GM06990 (cell line): Measurements from ENCODE around the gene HIGD2A.
A peak's percentile ranks its signal among the peaks of the same experiment; 100 is the strongest.
"Not testable (repeated sequence)": the region's sequence is repeated elsewhere in the genome, so short reads cannot be mapped to it uniquely, and the experiment has no call there.

Experiments used
- DNase-seq: peaks from one replicate; pipeline ENCODE4 v3.0.0-alpha.2; 2011; ENCODE audit not compliant: insufficient read length; ENCODE audit errors: extremely low read depth
- H3K27me3 ChIP-seq: replicated peaks from 2 replicates; pipeline ENCODE4 v1.6.0; 2011; ENCODE audit warnings: low read length; ENCODE audit not compliant: control insufficient read depth, insufficient read depth
- H3K36me3 ChIP-seq: 2 replicates; pipeline ENCODE4 v1.5.1; 2011; ENCODE audit warnings: low read length; ENCODE audit not compliant: control insufficient read depth, insufficient read depth
- H3K4me3 ChIP-seq: replicated peaks from 2 replicates; pipeline ENCODE4 v1.5.1; 2011; ENCODE audit warnings: low read depth, mild to moderate bottlenecking, control low read depth, low read length
- CTCF ChIP-seq: IDR thresholded peaks from 2 replicates; pipeline ENCODE4 v1.5.1; 2011; ENCODE audit warnings: low read length, control low read depth, mild to moderate bottlenecking, inconsistent platforms; ENCODE audit not compliant: insufficient read depth, poor library complexity, severe bottlenecking

HIGD2A gene

GRCh38 chr5:176405656-176406435, 17.3 kb downstream of the HIGD2A start:
- H3K27me3 ChIP-seq = no peaks in the 10 kb centered on the region
- peak; percentile 7 for TF ChIP-seq CTCF
- DNase-seq = no peak
- H3K4me3 ChIP-seq = no peak overlapping the region
- H3K36me3 ChIP-seq = peaks cover 6% of the 10 kb centered on the region

DNA sequence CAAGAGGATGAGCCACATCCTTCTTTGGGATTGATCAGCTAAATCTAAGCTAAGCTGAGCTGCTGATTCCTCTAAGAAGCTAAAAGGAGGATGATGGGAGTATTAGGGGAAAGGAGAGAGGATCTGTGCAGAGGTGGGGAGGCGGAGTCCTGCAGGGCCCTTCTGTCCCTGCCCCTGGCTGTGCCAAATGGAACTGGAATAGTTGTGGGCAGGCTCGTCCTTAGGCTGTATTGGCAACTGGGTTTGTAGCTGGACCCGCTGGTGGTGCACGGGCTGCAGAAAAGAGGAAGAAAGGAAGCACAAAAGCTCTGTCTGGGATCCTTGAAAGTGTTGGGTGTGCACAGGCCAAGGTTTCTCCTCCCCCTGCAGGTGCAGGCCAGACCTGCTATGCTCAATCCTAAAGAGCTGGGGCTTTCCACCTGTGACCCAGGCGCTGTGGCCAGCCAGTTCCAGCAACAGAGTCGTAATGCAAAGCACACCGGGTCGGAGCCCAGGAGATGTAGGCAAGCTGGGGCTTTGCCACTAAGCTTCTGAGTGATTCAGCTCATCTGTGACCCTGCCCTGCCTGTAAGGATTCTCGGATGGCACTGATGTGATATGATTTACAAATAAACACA, 18.0 kb downstream of the HIGD2A start:
- no peak for TF ChIP-seq CTCF
- no peak for DNase-seq
- Histone ChIP-seq H3K27me3 (no peaks in the 10 kb centered on the region), H3K4me3 (no peak overlapping the region), H3K36me3 (peaks cover 6% of the 10 kb centered on the region)

GRCh38 chr5:176407456-176408251, 19.1 kb downstream of the HIGD2A start:
- TF ChIP-seq CTCF = no peak
- no peak for DNase-seq
- Histone ChIP-seq H3K27me3 (no peaks in the 10 kb centered on the region), H3K36me3 (peaks cover 6% of the 10 kb centered on the region), H3K4me3 (no peak overlapping the region)

GRCh38 chr5:176408252-176408573, 19.7 kb downstream of the HIGD2A start:
- DNase-seq, H3K36me3 ChIP-seq, H3K27me3 ChIP-seq, H3K4me3 ChIP-seq: not testable (repeated sequence)

- no peak for TF ChIP-seq CTCF
- peaks cover 7% of the 10 kb centered on the region for H3K36me3 ChIP-seq
- no peak for DNase-seq
- H3K4me3 ChIP-seq = no peak overlapping the region
- H3K27me3 ChIP-seq = no peaks in the 10 kb centered on the region
Measured at GRCh38 chr5:176408590-176408989, 20.0 kb downstream of the HIGD2A start.

DNA sequence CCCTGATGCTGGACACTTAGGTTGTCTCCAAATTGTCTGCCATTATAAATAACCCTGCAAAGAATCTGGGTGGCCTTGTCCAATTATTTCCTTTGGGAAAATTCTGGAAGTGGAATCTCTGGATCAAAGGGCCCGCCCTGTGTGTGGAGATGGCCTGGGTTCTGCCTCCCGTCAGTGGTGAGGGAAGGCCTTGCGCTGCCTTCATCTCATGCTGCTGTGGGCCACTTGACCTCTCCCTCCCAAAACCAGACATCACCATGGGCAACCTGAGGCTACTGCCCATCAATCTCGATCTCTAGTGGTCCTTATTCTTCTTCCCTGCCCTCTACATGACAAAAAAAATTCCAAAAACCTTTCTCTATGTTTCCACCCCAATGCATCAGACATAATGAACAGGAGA, 21.2 kb downstream of the HIGD2A start:
- DNase-seq = no peak
- Histone ChIP-seq H3K27me3 (no peaks in the 10 kb centered on the region), H3K36me3 (peaks cover 8% of the 10 kb centered on the region), H3K4me3 (no peak overlapping the region)
- no peak for TF ChIP-seq CTCF
